ENCODE measurements around the gene WWP2.

GRCh38 chr16:69798466-69798865 is 36.3 kb downstream of the WWP2 start:
- TF ChIP-seq CTCF (IDR thresholded peaks at IDR 0.05) = no peak
- no peak for TF ChIP-seq POLR2A (IDR thresholded peaks at IDR 0.05)
